ENCODE data around the gene ERC2.

- TF ChIP-seq POLR2AphosphoS5 (IDR thresholded peaks at IDR 0.05; ENCODE audit: low read depth, low read length) = no peak
- no peak for TF ChIP-seq POLR2A (IDR thresholded peaks at IDR 0.05; ENCODE audit: low read depth, low read length)
Observed at GRCh38 chr3:56471771-56472170, 3.5 kb upstream of the ERC2 start.
